ENCODE results near the gene KLC1. TPM values are rescaled to one million over a fixed set of nuclear protein-coding genes. Genes with fewer than 3 reads are reported as not detected.
A peak's percentile ranks its signal among the peaks of the same experiment; 100 is the strongest.

The KLC1 gene
- total RNA-seq, 2 donors from 2014 or later: 199 to 292 TPM

GRCh38 chr14:103736546-103737431, 107.8 kb downstream of the KLC1 start:
- TF ChIP-seq CTCF (IDR thresholded peaks at IDR 0.05): no peak
- TF ChIP-seq POLR2A (IDR thresholded peaks at IDR 0.05): no peak
- Histone ChIP-seq H3K4me1 (no peaks in the 10 kb centered on the region), H3K4me3 (no peak overlapping the region), H3K27ac (peak overlapping the region in 1 of 4 donors; percentile 32), H3K27me3 (no peaks in the 10 kb centered on the region), H3K36me3 (replicated peaks in 1 of 2; ENCODE audit: insufficient read depth in 1 of 2, low read depth in 2 of 2) (peaks cover 0 to 33% of the 10 kb centered on the region in 2 donors), H3K9me3 (no peaks in the 10 kb centered on the region)
- DNase-seq (peak in 2 of 4 donors; percentile 9 to 20), ATAC-seq (no peak)
- intact Hi-C loops (cut with DNase I): no loop called here
- 74 to 80% methylated on average over 8 to 10 of the region's 10 CpGs for WGBS, 2 donors

GRCh38 chr14:103737432-103738045, 108.5 kb downstream of the KLC1 start:
- no peak for ATAC-seq
- Histone ChIP-seq H3K27ac (no peak overlapping the region), H3K9me3 (no peaks in the 10 kb centered on the region), H3K4me3 (no peak overlapping the region), H3K27me3 (no peaks in the 10 kb centered on the region), H3K36me3 (replicated peaks in 1 of 2; ENCODE audit: insufficient read depth in 1 of 2, low read depth in 2 of 2) (peaks cover 0 to 33% of the 10 kb centered on the region in 2 donors), H3K4me1 (no peaks in the 10 kb centered on the region)
- 85 to 86% methylated on average over 14 to 16 of the region's 16 CpGs for WGBS, 2 donors
- intact Hi-C loops (cut with DNase I): no loop called here
- DNase-seq: no peak
- TF ChIP-seq CTCF (IDR thresholded peaks at IDR 0.05) (no peak), POLR2A (IDR thresholded peaks at IDR 0.05) (no peak)

- TF ChIP-seq CTCF (IDR thresholded peaks at IDR 0.05) (no peak), POLR2A (IDR thresholded peaks at IDR 0.05) (no peak)
- DNase-seq: no peak
- H3K4me3 ChIP-seq: no peak overlapping the region
- no peak overlapping the region for H3K27ac ChIP-seq
- H3K9me3 ChIP-seq: no peaks in the 10 kb centered on the region
- no peaks in the 10 kb centered on the region for H3K4me1 ChIP-seq
- H3K36me3 ChIP-seq (replicated peaks in 1 of 2; ENCODE audit: insufficient read depth in 1 of 2, low read depth in 2 of 2): peaks cover 0 to 31% of the 10 kb centered on the region in 2 donors
- 79 to 84% methylated on average over 10 of the region's 10 CpGs for WGBS, 2 donors
- no peak for ATAC-seq
- H3K27me3 ChIP-seq: no peaks in the 10 kb centered on the region
- intact Hi-C loops (cut with DNase I): no loop called here
These were observed 109.2 kb downstream of the KLC1 start for GRCh38 chr14:103738166-103738565.

- DNase-seq: no peak
- no peaks in the 10 kb centered on the region for H3K4me1 ChIP-seq
- peaks cover 0 to 26% of the 10 kb centered on the region in 2 donors for H3K36me3 ChIP-seq (replicated peaks in 1 of 2; ENCODE audit: insufficient read depth in 1 of 2, low read depth in 2 of 2)
- ATAC-seq: no peak
- WGBS, 2 donors: 86 to 93% methylated on average over 18 to 33 of the region's 34 CpGs
- no peak for TF ChIP-seq CTCF (IDR thresholded peaks at IDR 0.05)
- H3K27ac ChIP-seq: no peak overlapping the region
- H3K27me3 ChIP-seq: no peaks in the 10 kb centered on the region
- intact Hi-C loops (cut with DNase I): no loop called here
- H3K4me3 ChIP-seq: no peak overlapping the region
- no peaks in the 10 kb centered on the region for H3K9me3 ChIP-seq
These were observed 109.9 kb downstream of the KLC1 start for GRCh38 chr14:103738701-103739451.
